HEK293T (cell line): ENCODE measurements around the gene AUNIP.
"Not testable (repeated sequence)": the region's sequence is repeated elsewhere in the genome, so short reads cannot be mapped to it uniquely, and the experiment has no call there.

Source experiments
- CTCF ChIA-PET: fragments of 350-600 bp; formaldehyde crosslinking; extraction: SDS; loops from one replicate; lab custom pipeline; 2021; ENCODE audit warnings: antibody characterized with exemption, inconsistent platforms; lab: Yijun Ruan, JAX
- POLR2A ChIA-PET: fragments of 350-600 bp; formaldehyde crosslinking; extraction: SDS; loops from one replicate; lab custom pipeline; 2020; ENCODE audit warnings: antibody characterized with exemption, inconsistent platforms; lab: Yijun Ruan, JAX
- DNase-seq: peaks from one replicate; pipeline ENCODE4 v3.0.0; 2012; ENCODE audit warnings: mixed read lengths; ENCODE audit errors: extremely low spot score
- ARNT ChIP-seq: fragments of 450-650 bp; IDR thresholded peaks from 2 replicates; pipeline ENCODE4 v1.6.1; 2017; ENCODE audit warnings: mild to moderate bottlenecking
- BHLHE40 ChIP-seq: fragments of 450-650 bp; IDR thresholded peaks from 2 replicates; pipeline ENCODE4 v1.6.1; 2016; ENCODE audit warnings: mild to moderate bottlenecking, moderate library complexity, borderline replicate concordance
- CTBP1 ChIP-seq: fragments of 450-650 bp; IDR thresholded peaks from 2 replicates; pipeline ENCODE4 v1.6.1; 2016; ENCODE audit warnings: borderline replicate concordance
- ELF4 ChIP-seq: fragments of 450-650 bp; IDR thresholded peaks from 2 replicates; pipeline ENCODE4 v1.6.1; 2017; ENCODE audit warnings: antibody characterized with exemption
- FOXA1 ChIP-seq: fragments of 450-650 bp; IDR thresholded peaks from 2 replicates; pipeline ENCODE4 v1.6.1; 2016; ENCODE audit warnings: mild to moderate bottlenecking
- FOXK2 ChIP-seq: fragments of 450-650 bp; IDR thresholded peaks from 2 replicates; pipeline ENCODE4 v1.6.1; 2016; ENCODE audit warnings: mild to moderate bottlenecking
- FOXM1 ChIP-seq: fragments of 450-650 bp; IDR thresholded peaks from 2 replicates; pipeline ENCODE4 v1.6.1; 2017; ENCODE audit warnings: mild to moderate bottlenecking, borderline replicate concordance
- HDGF ChIP-seq: fragments of 450-650 bp; IDR thresholded peaks from 2 replicates; pipeline ENCODE4 v1.6.1; 2017; ENCODE audit warnings: antibody characterized with exemption, borderline replicate concordance
- L3MBTL2 ChIP-seq: fragments of 450-650 bp; conservative IDR thresholded peaks from 2 replicates; pipeline ENCODE4 v1.6.1; 2016; ENCODE audit warnings: mild to moderate bottlenecking
- LEF1 ChIP-seq: fragments of 450-650 bp; IDR thresholded peaks from 2 replicates; pipeline ENCODE4 v1.6.1; 2017; ENCODE audit warnings: mild to moderate bottlenecking, borderline replicate concordance
- NFRKB ChIP-seq: fragments of 450-650 bp; IDR thresholded peaks from 2 replicates; pipeline ENCODE4 v1.6.1; 2016; ENCODE audit warnings: mild to moderate bottlenecking, moderate library complexity
- PKNOX1 ChIP-seq: fragments of 450-650 bp; IDR thresholded peaks from 2 replicates; pipeline ENCODE4 v1.6.1; 2016
- SP1 ChIP-seq: fragments of 450-650 bp; IDR thresholded peaks from 2 replicates; pipeline ENCODE4 v1.6.1; 2017
- SUZ12 ChIP-seq: fragments of 450-650 bp; IDR thresholded peaks from 2 replicates; pipeline ENCODE4 v1.6.1; 2016; ENCODE audit warnings: mild to moderate bottlenecking
- TARDBP ChIP-seq: fragments of 450-650 bp; IDR thresholded peaks from 2 replicates; pipeline ENCODE4 v1.6.1; 2016
- ZNF384 ChIP-seq: fragments of 450-650 bp; IDR thresholded peaks from 2 replicates; pipeline ENCODE4 v1.6.1; 2016

The AUNIP gene

GRCh38 chr1:25844536-25845337 lies 14.5 kb downstream of the AUNIP start:
- ChIA-PET POLR2A (interaction anchor here (0.7 kb wide), 1 partner anchor 16 kb away, joined by 4 read pairs; no protein-coding TSS in a partner anchor), CTCF (interaction anchor here (0.6 to 1.0 kb wide), 4 partner anchors 50 to 1419 kb away, joined by 3 to 5 read pairs (median 4); no protein-coding TSS in a partner anchor)
- no peak for DNase-seq
- no peak for TF ChIP-seq PKNOX1
- no peak for TF ChIP-seq ZNF384
- no peak for TF ChIP-seq L3MBTL2
- no peak for TF ChIP-seq LEF1
- no peak for TF ChIP-seq NFRKB
- no peak for TF ChIP-seq FOXM1
- TF ChIP-seq SUZ12, result no peak
- no peak for TF ChIP-seq HDGF
- TF ChIP-seq FOXK2, result no peak
- no peak for TF ChIP-seq ELF4
- TF ChIP-seq SP1, result no peak
- TF ChIP-seq CTBP1, result no peak

DNA sequence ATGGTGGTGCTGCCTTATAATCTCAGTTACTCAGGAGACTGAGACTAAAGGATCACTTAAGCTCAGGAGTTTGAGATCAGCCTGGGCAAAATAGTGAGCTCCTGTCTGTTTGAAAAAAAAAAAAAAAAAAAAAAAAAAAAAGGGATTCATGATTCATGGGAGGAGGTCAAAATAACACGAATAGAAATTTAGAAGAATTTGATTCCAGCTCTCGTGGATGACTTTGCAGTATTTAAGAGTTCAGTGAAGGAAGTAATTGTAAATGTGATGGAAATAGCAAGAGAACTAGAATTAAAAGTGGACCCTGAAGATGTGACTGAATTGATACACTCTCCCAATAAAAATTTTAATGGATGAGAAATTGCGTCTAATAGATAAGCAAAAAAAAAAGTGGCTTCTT lies 15.8 kb downstream of the AUNIP start:
- ChIA-PET POLR2A (no interaction called here), CTCF (no interaction called here)
- no peak for DNase-seq
- TF ChIP-seq LEF1, result no peak
- TF ChIP-seq CTBP1, result no peak
- no peak for TF ChIP-seq PKNOX1
- no peak for TF ChIP-seq HDGF
- no peak for TF ChIP-seq TARDBP
- no peak for TF ChIP-seq BHLHE40
- TF ChIP-seq L3MBTL2, result no peak
- no peak for TF ChIP-seq ZNF384
- no peak for TF ChIP-seq FOXK2
- TF ChIP-seq NFRKB, result no peak

DNA sequence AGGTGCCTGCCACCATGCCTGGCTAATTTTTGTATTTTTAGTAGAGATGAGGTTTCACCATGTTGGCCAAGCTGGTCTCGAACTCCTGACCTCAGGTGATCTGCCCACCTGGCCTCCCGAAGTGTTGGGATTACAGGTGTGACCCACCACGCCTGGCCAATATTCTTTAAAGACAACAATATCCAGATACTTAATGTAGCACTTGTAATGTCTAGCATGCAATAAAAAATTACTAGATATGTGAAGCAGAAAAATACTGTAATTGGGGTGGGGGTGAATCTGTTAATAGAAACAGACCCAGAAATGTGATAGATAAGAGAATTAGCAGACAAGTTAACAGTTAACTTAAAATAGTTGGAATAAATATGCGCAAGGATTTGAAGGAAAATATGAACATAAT lies 19.4 kb downstream of the AUNIP start:
- CTCF ChIA-PET, result interaction anchor here (1.7 kb wide), 1 partner anchor 56 kb away, joined by 7 read pairs; no protein-coding TSS in a partner anchor
- DNase-seq, POLR2A ChIA-PET: not testable (repeated sequence)

DNA sequence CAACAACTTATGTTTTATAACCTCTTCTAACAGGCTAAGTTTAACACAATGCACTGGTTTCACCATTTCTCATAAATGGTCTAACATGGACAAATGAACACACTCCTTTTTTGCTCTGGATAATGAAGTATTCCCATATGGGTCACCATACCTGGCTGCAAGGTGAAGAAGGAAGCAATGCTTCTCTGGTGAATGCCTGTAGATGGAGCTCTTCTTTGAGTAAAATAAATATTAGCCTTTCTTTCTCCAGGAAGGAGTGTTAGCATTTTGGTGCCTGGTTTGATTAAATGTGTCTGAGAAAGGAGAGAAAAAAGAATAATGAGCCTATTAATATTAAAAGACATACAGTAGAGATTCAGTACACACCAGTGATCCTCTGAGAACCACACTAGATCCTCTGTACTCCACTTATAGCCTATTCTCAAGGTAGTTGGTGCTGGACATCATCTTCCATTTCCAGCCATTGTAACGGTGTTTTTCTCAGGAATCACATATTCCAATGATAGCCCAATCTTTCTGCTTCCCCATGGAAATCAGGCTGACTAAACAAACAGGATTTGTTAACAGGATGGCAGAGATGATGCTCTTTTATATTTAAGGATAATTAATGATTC lies 21.9 kb downstream of the AUNIP start:
- TF ChIP-seq PKNOX1 (no peak), LEF1 (no peak), CTBP1 (no peak), L3MBTL2 (no peak), BHLHE40 (no peak), FOXK2 (no peak), FOXM1 (no peak), ZNF384 (no peak), NFRKB (no peak), HDGF (no peak)
- CTCF ChIA-PET, result interaction anchor here (0.6 to 1.5 kb wide), 3 partner anchors 48 to 605 kb away, joined by 3 read pairs; partner anchors contain the start of gene SYF2
- POLR2A ChIA-PET, result interaction anchor here (0.6 kb wide), 1 partner anchor 55 kb away, joined by 3 read pairs; no protein-coding TSS in a partner anchor

GRCh38 chr1:25836695-25837094 lies 22.6 kb downstream of the AUNIP start:
- POLR2A ChIA-PET, result interaction anchor here (0.6 to 1.1 kb wide), 2 partner anchors 16 to 56 kb away, joined by 3 read pairs; partner anchors contain the start of gene MTFR1L
- TF ChIP-seq FOXA1 (no peak), FOXM1 (no peak), ARNT (no peak), FOXK2 (no peak), HDGF (no peak), TARDBP (no peak), CTBP1 (no peak), ELF4 (no peak), NFRKB (no peak), L3MBTL2 (no peak), PKNOX1 (no peak), SUZ12 (no peak), LEF1 (no peak), ZNF384 (no peak), SP1 (no peak), BHLHE40 (no peak)
- DNase-seq, result no peak
- CTCF ChIA-PET, result interaction anchor here (0.6 to 1.5 kb wide), 2 partner anchors 47 to 59 kb away, joined by 3 read pairs; no protein-coding TSS in a partner anchor

More for the DNA sequence above, 21.9 kb downstream of the AUNIP start:
- DNase-seq, result no peak
